Kidney glomerular epithelial cell (primary cell): Measurements from ENCODE around the gene DIP2C.
"Not testable (repeated sequence)": the region's sequence is repeated elsewhere in the genome, so short reads cannot be mapped to it uniquely, and the experiment has no call there.

Experiments used
- DNase-seq: peaks from one replicate; lab custom pipeline; 2025; lab: John Stamatoyannopoulos, UW

The DIP2C gene

GRCh38 chr10:697097-697875 is 7.8 kb upstream of the DIP2C start:
- no peak for DNase-seq

DNA sequence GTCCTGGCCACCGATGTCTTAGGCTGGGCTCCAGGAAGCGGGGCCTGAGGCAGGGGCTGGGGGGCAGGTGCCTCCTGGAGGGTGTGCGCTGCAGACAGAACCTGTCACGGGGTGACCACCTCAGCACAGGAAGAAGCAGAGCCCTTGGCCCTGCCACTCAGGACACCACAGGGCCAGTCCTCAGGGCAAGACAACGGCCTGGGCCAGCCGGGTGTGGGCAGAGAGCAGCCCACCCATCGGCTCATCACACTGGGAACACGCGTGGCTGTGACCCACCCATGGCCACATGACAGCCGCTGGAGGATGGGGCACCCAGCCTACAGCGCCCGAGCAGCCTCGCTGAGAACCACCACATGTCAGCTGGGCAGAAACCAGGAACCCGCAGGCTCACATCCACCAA is 5.9 kb upstream of the DIP2C start:
- DNase-seq = no peak

DNA sequence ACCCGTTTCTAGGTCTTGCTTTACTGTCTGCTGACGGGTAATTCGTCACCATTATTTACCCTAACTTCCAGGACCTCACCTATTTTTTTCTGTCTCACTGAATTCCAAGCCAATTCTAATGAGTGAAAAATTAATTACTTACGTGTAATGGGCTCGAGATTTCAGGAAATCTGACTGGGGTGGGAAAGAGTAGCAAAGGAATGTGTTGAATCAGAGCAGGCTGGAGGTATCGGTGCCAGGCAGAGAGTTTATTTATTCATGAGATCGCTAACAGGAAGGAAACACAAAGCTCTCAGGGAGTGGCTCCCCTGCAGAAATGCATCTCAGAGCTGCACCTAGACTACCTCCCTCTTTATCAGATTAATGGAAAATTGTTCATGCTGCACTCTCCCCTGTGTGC is 4.0 kb upstream of the DIP2C start:
- peak; percentile 87 for DNase-seq

DNA sequence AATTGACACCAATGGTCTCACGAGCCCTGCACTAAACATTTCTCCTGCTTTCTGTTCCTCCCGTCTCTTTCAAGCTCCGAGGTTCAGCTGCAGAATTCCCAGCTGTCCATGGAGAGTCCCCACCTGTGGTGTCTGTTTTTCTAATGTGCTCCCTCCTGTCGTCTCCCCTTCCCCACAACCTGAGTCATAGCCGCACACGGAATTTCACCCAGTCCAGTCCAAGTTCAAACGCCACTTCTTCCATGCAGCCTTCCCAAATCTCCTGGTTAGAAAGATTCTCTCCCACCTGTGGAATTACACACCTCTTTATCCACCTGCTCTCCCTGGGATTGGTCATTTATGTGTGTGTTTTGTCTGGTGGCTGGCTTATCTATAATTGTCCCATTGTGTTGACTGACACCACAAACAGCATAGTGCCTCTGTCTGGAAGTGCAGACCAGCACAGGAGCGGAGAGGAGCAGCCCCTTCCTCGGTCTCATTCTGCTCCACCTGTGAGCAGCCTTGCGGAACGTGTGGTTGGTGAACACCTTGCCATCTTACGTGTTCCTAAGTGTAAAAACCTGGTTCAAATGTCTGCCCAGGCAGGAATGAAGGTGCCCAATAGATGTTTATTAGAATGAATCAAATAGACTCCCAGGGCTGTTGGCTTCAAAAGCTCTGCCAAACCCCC is 3.3 kb upstream of the DIP2C start:
- DNase-seq = no peak

DNA sequence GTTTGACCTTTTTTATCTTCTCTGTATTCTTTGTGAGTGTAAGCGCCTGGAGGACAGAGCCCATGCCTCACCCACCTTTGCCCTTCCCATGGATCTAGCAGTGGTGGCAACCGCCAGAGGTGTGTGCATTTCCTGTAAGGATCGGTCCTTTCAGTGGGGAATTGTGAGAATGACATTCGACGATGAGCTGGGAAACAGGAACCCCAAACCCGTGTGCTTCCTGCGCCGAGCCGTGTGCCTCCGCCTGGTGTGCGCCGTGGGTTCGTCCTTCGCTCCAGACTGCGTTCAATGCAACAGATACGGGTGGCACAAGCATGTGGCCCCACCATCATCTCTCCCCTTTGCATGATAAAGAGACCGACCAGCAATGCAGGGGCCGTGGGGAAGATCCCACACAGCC is 1.7 kb upstream of the DIP2C start:
- DNase-seq = no peak

- no peak for DNase-seq
Observed at GRCh38 chr10:690372-691161, 1.1 kb upstream of the DIP2C start.

DNA sequence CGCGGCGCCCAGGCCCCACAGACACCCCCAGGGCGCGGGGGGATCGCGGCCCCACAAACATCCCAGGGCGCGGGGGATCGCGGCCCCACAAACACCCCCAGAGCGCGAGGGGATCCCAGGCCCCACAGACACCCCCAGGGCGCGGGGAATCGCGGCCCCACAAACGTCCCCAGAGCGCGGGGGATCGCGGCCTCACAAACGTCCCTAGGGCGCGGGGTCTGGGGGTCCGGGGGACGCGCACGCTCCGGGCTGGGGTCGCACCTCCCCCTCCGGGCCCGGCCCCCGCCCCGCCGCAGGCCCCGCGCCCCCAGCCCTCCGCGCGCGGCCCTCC is 382 bp downstream of the DIP2C start:
- DNase-seq = no peak

DNA sequence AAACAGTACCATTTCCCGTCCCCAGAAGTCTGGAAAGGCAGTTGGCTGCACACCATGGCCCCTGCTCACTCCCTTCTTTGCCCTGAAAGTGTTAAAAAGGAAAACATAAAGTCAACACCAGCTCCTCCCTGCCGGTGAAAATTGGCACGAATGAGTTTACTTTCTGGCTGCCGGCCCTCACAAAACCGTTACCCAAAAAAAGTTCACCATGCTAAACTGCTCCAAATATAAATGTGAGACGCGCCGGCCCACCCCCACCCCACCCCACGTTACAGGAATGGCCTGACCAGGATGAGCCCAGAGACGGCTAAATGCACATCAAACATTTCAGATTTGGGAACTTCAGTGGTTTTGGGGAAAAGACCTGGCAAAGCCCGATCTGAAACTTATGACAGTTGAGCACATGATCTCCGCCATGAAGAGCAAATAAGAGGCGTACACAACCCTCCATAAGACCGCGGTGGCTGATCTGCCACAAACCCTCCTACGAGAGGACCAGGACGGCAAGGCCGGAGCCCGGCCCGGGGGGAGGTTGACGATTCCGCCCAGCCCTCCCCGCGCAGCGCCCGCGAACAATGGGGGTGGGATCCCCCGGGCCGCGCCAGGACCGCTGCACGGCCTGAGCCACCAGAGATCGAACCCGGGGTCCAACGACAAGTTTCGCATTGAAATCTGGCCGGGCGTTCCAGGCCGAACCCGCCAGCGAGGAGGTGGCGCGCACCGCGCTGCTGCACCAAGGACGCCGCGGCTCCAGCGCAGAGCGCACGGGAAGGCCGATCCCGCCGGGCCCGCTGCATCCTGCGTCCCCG is 952 bp downstream of the DIP2C start:
- peak; percentile 1 for DNase-seq

GRCh38 chr10:687583-688311 is 1.7 kb downstream of the DIP2C start:
- no peak for DNase-seq

- DNase-seq = no peak
Observed at GRCh38 chr10:686155-686931, 3.1 kb downstream of the DIP2C start.

DNA sequence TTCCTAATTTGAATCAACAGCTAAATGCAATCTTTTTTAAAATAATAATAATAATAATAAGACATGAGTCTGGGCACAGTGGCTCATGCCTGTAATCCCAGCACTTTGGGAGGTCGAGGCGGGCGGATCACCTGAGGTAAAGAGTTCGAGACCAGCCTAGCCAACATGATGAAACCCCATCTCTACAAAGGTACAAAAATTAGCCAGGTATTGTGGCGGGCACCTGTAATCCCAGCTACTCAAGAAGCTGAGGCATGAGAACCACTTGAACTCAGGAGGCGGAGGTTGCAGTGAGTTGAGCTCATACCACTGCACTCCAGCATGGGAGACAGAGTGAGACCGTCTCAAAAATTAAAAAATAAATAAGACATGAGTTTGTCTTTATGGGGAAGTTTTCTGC is 3.9 kb downstream of the DIP2C start:
- DNase-seq = no peak

- DNase-seq = peak; percentile 87
Observed at GRCh38 chr10:683448-684071, 5.9 kb downstream of the DIP2C start.

DNA sequence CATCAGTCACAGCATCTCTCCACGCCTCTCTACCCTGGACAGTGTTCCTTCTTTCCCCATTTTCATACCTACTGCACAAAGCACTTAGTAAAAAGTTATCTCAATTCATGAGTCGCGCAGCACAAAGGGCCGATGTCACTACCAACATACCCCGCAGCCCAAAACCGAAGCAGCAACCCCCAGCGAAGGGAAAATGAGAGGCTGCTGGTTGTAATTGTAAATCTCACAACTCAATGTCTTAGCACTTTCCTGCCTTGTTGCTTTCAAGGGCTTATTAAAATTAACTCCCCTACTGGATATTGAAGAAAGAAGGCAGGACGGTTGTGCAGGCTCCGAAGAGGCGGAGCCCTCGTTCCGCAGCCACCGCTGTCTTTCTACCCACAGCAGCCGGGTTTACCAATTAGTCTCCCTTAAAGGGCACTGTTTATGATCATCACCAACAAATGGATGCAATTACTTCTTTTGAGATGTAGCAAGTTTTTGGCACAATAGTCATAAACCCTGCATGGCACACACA is 6.5 kb downstream of the DIP2C start:
- DNase-seq = no peak

- peak; percentile 80 for DNase-seq
Observed at GRCh38 chr10:681670-682318, 7.7 kb downstream of the DIP2C start.

- DNase-seq = no peak
Observed at GRCh38 chr10:680745-681144, 8.7 kb downstream of the DIP2C start.

DNA sequence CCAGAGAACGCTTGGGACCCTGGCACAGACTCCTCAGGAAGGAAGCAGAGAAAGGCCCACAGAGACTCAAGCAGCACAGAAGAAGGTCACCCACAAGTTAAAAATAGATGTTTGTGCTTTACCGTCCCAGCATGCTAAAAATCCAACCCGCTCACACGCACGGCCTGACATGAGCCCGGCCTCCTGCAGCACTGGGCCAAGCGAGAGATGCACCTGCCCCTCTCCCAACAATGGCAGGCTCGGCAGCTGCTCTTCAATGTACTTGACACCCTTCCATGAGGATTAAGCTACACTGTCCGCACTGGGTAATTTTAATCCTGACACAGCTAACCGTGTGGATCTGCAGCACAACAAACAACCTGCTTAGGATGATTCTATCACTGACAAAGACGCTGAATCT is 9.3 kb downstream of the DIP2C start:
- DNase-seq = no peak

DNA sequence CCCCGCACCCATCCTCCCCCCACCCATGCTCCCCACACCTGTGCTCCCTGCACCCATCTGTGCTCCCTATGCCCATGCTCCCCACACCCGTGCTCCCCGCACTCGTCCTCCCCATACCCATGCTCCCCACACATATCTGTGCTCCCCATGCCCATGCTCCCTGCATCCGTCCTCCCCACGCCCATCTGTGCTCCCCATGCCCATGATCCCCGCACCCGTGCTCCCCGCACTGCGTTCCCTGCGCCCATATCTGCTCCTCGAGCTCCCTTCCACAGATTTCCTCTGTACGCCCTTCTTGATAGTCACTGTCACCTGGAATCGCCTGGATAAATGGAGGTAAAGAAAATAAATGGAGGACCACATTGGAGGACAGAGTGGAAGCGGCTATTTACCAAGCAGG is 9.9 kb downstream of the DIP2C start:
- DNase-seq = no peak

DNA sequence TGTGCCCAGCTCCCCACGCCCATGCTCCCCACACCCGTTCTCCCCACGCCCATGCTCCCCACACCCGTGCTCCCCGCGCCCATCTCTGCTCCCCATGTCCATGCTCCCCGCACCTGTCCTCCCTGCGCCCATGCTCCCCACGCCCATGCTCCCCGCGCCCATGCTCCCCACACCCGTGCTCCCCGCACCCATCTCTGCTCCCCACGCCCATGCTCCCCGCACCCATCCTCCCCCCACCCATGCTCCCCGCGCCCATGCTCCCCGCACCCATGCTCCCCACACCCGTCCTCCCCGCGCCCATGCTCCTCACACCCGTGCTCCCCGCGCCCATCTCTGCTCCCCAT is 10.8 kb downstream of the DIP2C start:
- DNase-seq = not testable (repeated sequence)

DNA sequence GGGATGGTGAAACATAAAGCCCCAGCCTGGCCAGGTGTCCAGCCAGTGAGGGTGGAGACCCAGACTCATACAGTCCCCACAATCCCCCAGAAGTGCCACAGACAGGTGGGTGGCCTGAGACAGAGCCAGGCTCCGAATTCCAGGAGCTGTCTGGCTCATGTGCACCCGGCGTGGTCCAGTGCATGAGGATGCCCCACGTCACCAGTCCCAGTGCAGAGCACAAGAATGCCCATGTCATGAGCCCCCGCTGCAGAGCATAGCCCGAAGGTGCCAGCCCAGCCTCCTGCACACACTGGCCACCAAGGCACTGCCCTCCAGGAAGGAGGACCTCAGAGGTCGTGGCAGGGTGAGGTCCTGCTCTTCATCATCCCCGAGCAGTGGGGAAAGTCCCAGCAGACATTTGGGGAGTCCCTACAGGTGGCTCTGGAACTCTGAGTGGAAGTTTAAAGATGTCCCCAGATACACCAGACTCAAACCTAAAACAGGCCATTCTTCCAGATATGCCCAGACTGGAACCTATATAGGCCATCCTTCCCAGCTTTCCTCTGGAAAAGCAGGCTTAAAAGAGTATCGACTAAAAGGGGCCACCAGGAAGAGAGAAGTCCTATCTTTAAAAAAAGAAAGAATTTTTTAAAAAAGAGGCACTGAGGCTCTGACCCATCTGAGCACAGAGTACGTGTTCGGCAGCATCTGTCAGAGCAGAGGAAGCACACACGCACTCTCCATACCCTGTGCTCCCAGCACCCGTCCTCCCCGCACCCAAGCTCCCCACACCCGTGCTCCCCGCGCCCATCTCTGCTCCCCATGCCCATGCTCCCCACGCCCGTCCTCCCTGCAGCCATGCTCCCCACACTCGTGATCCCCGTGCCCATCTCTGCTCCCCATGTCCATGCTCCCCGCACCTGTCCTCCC is 11.5 kb downstream of the DIP2C start:
- no peak for DNase-seq
